Kidney epithelial cell (primary cell): ENCODE measurements around the gene CFAP61. TPM values are rescaled to one million over a fixed set of nuclear protein-coding genes. Genes with fewer than 3 reads are reported as not detected.

Experiments
- DNase-seq: peaks from one replicate; pipeline ENCODE4 v3.0.0-alpha.2; 2010; ENCODE audit warnings: low read depth
- H3K27me3 ChIP-seq: 2 replicates; pipeline ENCODE4 v1.6.0; 2011; ENCODE audit warnings: low read length; ENCODE audit not compliant: control insufficient read depth, insufficient read depth
- H3K36me3 ChIP-seq: 2 replicates; pipeline ENCODE4 v1.5.1; 2011; ENCODE audit warnings: low read length; ENCODE audit not compliant: control insufficient read depth, insufficient read depth
- H3K4me3 ChIP-seq: 2 replicates; pipeline ENCODE4 v1.5.1; 2011; ENCODE audit warnings: low read depth, mild to moderate bottlenecking, control low read depth, low read length
- CTCF ChIP-seq: IDR thresholded peaks from 2 replicates; pipeline ENCODE4 v1.5.1; 2011; ENCODE audit warnings: mild to moderate bottlenecking, moderate library complexity, low read length, control low read depth, inconsistent platforms; ENCODE audit not compliant: insufficient read depth, poor library complexity, severe bottlenecking
- total RNA-seq: library from RNA; depleted of rRNA; stranded (reverse); fragments of >200 nt; gene quantifications from 2 replicates; pipeline ENCODE4 v1.2.3, GENCODE V29; 2015

CFAP61 gene
- total RNA-seq, 1 donor from 2014 or later: not detected

GRCh38 chr20:20078041-20078440, 25.7 kb downstream of the CFAP61 start:
- no peaks in the 10 kb centered on the region for H3K36me3 ChIP-seq
- DNase-seq: no peak
- H3K4me3 ChIP-seq: no peak overlapping the region
- peaks cover 2% of the 10 kb centered on the region for H3K27me3 ChIP-seq
- no peak for TF ChIP-seq CTCF

- Histone ChIP-seq H3K36me3 (no peaks in the 10 kb centered on the region), H3K4me3 (no peak overlapping the region), H3K27me3 (peaks cover 2% of the 10 kb centered on the region)
- TF ChIP-seq CTCF: no peak
- DNase-seq: no peak
Observed at GRCh38 chr20:20079102-20079784, 26.9 kb downstream of the CFAP61 start.

- Histone ChIP-seq H3K27me3 (peaks cover 2% of the 10 kb centered on the region), H3K4me3 (no peak overlapping the region), H3K36me3 (no peaks in the 10 kb centered on the region)
- DNase-seq: no peak
- TF ChIP-seq CTCF: peak; percentile 35
Observed at GRCh38 chr20:20083807-20084206, 31.5 kb downstream of the CFAP61 start.

- no peaks in the 10 kb centered on the region for H3K36me3 ChIP-seq
- no peaks in the 10 kb centered on the region for H3K27me3 ChIP-seq
- no peak for DNase-seq
- no peak for TF ChIP-seq CTCF
- H3K4me3 ChIP-seq: no peak overlapping the region
Observed at GRCh38 chr20:20084296-20084752, 32.0 kb downstream of the CFAP61 start.

GRCh38 chr20:20085071-20085470, 32.7 kb downstream of the CFAP61 start:
- no peak for DNase-seq
- TF ChIP-seq CTCF: no peak
- H3K36me3 ChIP-seq: no peaks in the 10 kb centered on the region
- H3K4me3 ChIP-seq: no peak overlapping the region
- H3K27me3 ChIP-seq: no peaks in the 10 kb centered on the region

GRCh38 chr20:20085812-20086211, 33.5 kb downstream of the CFAP61 start:
- no peak overlapping the region for H3K4me3 ChIP-seq
- no peaks in the 10 kb centered on the region for H3K27me3 ChIP-seq
- TF ChIP-seq CTCF: no peak
- no peaks in the 10 kb centered on the region for H3K36me3 ChIP-seq
- no peak for DNase-seq
